Epithelial cell of proximal tubule (primary cell): ENCODE measurements around the gene WDR1. TPM values are rescaled to one million over a fixed set of nuclear protein-coding genes. Genes with fewer than 3 reads are reported as not detected.

Source experiments
- DNase-seq: peaks from one replicate; pipeline ENCODE4 v3.0.0-alpha.2; 2011; ENCODE audit warnings: low read depth
- H3K4me3 ChIP-seq: 2 replicates; pipeline ENCODE4 v1.5.1; 2011; ENCODE audit warnings: low read depth, mild to moderate bottlenecking, low read length
- total RNA-seq: library from RNA; depleted of rRNA; stranded (reverse); fragments of >200 nt; gene quantifications from 2 replicates; pipeline ENCODE4 v1.2.3, GENCODE V29; 2015
- TF ChIP-seq, protein P1 (sequence below): conservative IDR thresholded peaks from 2 replicates; pipeline ENCODE4 v1.5.1; 2012; ENCODE audit warnings: low read depth, mild to moderate bottlenecking, low read length

WDR1 gene
- total RNA-seq, 1 donor from 2014 or later = 242 TPM

DNA sequence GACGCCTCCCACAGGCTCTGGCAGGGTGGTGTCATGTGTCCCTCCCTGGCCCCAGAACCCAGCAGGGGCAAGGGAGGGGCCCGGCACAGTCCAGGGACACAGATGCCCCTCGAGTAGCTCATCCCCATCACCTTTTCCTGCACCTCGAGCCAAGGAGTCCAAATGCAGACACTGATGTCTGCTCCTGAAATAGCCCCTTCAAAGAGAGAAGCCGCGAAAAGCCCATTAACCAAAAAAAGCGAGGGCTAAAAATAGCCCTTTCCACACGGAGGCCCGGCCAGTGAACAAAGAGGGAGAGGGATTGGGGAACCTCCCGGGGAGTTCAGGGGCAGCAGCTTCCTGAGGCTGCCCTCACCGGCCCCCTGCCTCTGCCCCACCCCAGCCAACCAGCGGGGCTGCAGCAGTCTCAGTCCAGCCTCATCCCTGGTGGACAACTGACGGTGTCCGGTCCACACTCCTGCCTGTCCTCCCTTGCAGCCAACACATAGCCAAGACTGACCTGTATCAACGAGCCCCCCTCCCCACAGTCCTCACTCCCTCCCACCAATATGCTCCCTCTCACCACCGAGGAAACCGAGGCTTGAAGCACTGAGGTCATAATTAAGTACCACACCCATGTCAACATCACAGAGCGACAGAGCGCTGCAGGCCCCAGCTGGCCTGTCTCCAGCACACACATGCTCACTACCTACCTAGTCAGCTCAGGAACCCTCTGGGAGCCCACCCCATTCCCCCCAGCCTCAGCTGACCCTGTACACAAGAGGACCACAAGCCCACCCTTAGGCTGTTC lies 23.9 kb downstream of the WDR1 start:
- H3K4me3 ChIP-seq = no peak overlapping the region
- TF ChIP-seq, protein P1, sequence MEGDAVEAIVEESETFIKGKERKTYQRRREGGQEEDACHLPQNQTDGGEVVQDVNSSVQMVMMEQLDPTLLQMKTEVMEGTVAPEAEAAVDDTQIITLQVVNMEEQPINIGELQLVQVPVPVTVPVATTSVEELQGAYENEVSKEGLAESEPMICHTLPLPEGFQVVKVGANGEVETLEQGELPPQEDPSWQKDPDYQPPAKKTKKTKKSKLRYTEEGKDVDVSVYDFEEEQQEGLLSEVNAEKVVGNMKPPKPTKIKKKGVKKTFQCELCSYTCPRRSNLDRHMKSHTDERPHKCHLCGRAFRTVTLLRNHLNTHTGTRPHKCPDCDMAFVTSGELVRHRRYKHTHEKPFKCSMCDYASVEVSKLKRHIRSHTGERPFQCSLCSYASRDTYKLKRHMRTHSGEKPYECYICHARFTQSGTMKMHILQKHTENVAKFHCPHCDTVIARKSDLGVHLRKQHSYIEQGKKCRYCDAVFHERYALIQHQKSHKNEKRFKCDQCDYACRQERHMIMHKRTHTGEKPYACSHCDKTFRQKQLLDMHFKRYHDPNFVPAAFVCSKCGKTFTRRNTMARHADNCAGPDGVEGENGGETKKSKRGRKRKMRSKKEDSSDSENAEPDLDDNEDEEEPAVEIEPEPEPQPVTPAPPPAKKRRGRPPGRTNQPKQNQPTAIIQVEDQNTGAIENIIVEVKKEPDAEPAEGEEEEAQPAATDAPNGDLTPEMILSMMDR = no peak
- no peak for DNase-seq

DNA sequence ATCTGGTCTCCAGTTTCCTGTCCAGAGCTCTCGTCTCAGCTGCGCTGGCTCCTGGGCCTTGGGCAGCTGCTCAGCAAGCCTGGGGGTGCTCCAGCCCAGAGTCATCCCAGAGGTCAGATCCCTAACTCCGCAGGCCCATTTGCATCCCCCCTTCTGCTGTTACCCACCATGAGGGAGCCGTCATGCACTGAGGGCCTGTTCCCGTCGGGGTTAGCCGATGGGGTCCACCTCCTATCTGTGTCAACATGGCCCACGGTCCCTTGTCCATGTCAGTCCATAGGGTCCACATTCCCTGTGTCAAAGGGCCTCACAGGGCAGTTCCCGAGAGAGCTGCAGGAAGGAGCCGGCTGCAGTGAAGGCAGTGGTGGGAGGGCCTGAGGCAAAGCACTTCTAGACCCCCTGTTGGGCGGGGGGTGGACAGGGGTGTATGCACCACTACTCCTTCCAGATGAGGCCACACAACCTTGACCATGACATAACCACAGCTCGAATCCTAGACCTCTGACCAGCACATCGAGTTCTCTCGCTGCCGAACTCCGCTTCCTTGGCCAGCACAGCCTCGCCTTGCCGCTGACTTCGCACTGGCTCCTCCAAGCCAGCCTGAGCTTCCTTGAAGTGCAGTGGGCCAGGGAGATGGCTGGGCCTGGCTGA lies 24.9 kb downstream of the WDR1 start:
- TF ChIP-seq, protein P1 = no peak
- H3K4me3 ChIP-seq = no peak overlapping the region
- DNase-seq = no peak

DNA sequence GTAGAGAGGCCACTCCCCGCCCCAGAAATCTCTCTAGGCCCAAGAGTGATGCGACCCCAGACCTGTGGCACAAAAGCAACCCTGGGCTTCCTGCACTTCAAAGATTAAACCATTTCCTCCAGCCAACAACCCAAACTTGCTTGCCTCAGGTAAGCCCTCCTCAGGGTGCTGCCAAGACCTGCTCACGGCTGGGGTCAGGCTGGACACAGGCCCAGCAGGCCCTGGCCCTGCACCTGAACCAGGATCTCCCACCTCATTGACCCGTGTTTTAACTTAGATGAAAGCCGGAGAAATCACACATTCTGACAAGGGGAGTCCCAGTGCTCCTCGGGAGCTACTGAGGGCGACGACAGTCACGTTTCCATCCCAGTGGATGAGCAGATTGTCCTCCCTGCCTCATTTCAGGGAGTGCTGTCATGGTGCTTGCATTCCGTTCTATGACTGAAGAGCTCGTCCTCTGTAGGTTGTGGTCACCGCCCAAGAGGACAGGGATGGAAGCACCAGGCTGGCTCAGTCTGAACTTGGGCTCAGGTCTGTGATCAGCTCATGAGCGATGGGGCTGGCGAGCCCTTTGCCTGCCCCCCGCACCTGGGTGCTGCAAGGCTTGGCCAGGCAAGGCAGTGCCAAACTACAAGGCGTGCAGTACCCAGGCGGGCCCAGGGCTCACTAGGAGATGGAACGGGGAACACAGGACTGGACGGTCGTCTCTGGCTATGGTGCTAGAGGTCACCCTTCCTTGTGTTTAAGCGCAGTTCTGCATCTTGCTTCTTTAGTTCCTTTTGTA lies 25.9 kb downstream of the WDR1 start:
- no peak overlapping the region for H3K4me3 ChIP-seq
- DNase-seq = no peak
- TF ChIP-seq, protein P1 = no peak

DNA sequence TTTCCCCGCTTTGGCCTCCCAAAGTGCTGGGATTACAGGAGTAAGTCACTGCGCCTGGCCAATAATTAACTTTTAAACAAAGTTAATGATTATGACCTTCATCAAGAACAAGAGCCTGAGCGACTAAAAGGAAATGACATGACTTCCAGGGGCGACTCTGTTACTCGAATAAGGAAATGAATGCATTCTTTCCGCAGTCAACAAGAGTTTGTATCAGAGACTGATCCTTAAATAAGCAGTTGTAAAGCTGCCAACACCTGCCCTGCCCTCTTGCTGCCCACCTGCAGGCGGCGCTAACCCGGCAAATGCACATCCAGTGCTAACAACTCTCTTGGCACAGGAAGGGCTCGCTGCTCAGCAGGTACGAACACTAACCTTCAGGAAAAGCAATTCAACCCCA lies 27.3 kb downstream of the WDR1 start:
- peak overlapping the region; percentile 1 for H3K4me3 ChIP-seq
- DNase-seq = peak; percentile 84
- TF ChIP-seq, protein P1 = peak; percentile 95

DNA sequence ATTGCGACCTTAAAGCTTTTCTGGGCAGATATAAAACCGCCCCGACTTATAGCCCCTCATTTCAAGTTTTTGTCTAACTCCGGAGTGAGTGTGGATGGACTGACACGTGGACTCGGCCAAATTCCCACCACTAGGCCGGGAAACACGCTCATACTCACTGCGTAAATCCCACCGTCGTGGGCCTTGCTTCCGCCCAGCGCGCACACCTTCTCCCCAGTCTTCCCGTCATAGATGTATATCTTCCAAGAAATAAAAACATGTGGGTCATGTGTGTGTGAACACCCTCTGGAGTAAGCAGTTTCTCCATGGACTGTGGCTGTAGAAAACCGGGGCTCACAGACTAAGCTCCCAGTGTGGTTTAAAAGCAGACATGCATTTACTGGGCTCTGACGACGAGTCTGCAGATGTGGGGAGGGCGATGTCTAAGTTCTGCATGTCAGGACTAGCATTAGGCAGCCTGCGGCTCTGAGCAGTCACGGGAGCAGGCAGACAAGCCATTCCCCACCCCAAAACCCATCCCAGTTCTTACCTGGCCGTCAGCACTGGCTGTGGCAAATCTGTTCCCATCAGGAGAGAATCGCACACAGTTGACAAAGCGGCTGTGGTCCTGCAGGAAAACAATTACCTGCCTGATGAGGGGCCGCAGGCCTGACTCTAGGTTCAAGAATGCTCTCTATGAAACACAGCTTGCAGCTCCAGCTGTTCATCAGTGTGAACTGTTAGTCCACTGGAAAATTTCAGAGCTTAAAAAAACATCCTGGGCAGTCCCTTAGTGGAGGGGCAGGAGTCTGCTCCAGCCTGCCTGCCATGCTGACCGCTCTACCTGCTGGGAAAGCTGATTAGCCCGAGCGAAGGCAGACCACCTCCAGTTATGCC lies 28.2 kb downstream of the WDR1 start:
- TF ChIP-seq, protein P1 = no peak

DNA sequence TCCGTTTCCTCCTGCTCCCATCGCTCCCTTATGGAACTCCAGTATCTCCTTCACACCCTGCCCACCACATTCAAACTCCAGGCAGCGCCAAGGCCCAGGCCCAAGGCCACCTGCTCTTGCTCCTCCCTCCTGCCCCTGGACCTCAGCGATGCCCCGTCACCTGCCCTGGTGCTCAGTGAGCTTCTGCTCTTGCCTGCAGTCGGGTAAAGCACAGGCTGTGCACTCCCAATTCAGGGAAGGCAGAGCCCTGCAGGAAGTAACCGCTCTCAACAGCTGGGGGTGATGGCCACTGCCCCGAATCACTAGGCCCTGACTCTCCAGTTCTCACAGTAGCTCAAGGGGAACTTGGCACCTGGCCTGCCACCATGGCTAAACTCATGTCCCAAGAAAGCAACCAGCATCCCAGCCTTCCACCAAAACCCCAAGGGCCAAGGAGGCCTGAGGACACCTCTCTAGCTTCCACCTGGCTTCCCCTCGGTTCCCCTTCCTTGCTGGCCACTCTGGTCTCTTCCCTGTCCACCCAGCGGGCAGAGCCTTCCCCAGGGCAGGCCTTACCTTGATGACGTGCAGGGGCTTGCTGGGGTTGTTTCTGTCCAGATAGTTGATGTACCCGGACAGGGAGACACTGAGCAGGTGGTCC lies 29.3 kb downstream of the WDR1 start:
- TF ChIP-seq, protein P1 = no peak
- no peak overlapping the region for H3K4me3 ChIP-seq
- no peak for DNase-seq

More for the DNA sequence above, 28.2 kb downstream of the WDR1 start:
- DNase-seq = no peak
- no peak overlapping the region for H3K4me3 ChIP-seq
